OCI-LY3 (cell line): ENCODE data around the gene CLIC5.

Source experiments
- H2AFZ ChIP-seq: fragments of 200-600, 300-600 bp; shearing (Covaris generic); 2 replicates; pipeline ENCODE4 v1.6.0; 2014; ENCODE audit warnings: antibody characterized with exemption, low read depth, low read length
- H3K27ac ChIP-seq: fragments of 200-600, 300-600 bp; sonication (generic); 2 replicates; pipeline ENCODE4 v1.5.1; 2014; ENCODE audit warnings: mild to moderate bottlenecking, low read length, moderate library complexity, mixed read lengths
- H3K27me3 ChIP-seq: fragments of 200-600, 300-600 bp; sonication (generic); 2 replicates; pipeline ENCODE4 v1.6.1; 2014; ENCODE audit warnings: low read depth, low read length, mixed read lengths
- H3K36me3 ChIP-seq: fragments of 200-600, 300-600 bp; sonication (generic); replicated peaks from 2 replicates; pipeline ENCODE3; 2014; ENCODE audit warnings: low read depth, low read length, mixed read lengths
- H3K4me1 ChIP-seq: fragments of 300-600, 200-600 bp; sonication (generic); 2 replicates; pipeline ENCODE4 v1.6.1; 2014; ENCODE audit warnings: low read length, mixed read lengths
- H3K4me2 ChIP-seq: fragments of 200-600, 300-600 bp; sonication (generic); 2 replicates; pipeline ENCODE4 v1.6.1; 2014; ENCODE audit warnings: low read length, mixed read lengths
- H3K4me3 ChIP-seq: fragments of 300-600, 200-600 bp; sonication (generic); 2 replicates; pipeline ENCODE4 v1.5.1; 2014; ENCODE audit warnings: antibody characterized with exemption, mild to moderate bottlenecking, low read length, moderate library complexity
- H3K79me2 ChIP-seq: fragments of 300-600, 200-600 bp; shearing (Covaris generic); 2 replicates; pipeline ENCODE4 v1.6.1; 2014; ENCODE audit warnings: mild to moderate bottlenecking, low read length, mixed read lengths
- H3K9ac ChIP-seq: fragments of 300-600, 200-600 bp; shearing (Covaris generic); 2 replicates; pipeline ENCODE4 v1.6.0; 2014; ENCODE audit warnings: mild to moderate bottlenecking, low read length, moderate library complexity
- H3K9me3 ChIP-seq: fragments of 200-600, 300-600 bp; shearing (Covaris generic); 2 replicates; pipeline ENCODE4 v1.6.1; 2014; ENCODE audit warnings: low read length, mixed read lengths; ENCODE audit not compliant: insufficient read depth
- H4K20me1 ChIP-seq: fragments of 200-600, 300-600 bp; sonication (generic); 2 replicates; pipeline ENCODE4 v1.6.1; 2016; ENCODE audit warnings: low read length, mixed read lengths; ENCODE audit not compliant: insufficient read depth
- EZH2phosphoT487 ChIP-seq: fragments of 200-600 bp; shearing (Covaris generic); IDR thresholded peaks from 2 replicates; pipeline ENCODE4 v1.6.1; 2018; ENCODE audit warnings: antibody characterized with exemption, mixed run types, low read depth
- TF ChIP-seq, protein P1 (sequence below): fragments of 200-600, 300-600 bp; sonication (generic); IDR thresholded peaks from 2 replicates; pipeline ENCODE4 v1.5.1; 2014; ENCODE audit warnings: antibody characterized with exemption, low read length, low read depth

The CLIC5 gene

DNA sequence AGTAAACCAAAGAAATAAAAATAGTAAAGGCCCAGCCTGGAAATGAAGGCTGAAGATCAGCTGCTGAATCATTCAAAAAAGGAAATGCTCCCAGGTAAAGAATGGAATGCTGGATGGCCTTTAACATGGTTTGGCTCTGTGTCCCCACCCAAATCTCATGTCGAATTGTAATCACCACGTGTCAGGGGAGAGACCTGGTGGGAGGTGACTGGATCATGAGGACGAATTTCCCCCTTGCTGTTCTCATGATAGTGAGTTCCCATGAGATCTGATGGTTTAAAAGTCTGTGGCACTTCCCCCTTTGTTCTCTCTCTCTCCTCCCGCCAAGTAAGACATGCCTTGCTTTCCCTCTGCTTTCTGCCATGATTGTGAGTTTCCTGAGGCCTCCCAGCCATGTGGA, 9.9 kb upstream of the CLIC5 start:
- Histone ChIP-seq H3K79me2 (no peaks in the 10 kb centered on the region), H2AFZ (no peak overlapping the region), H3K9me3 (no peaks in the 10 kb centered on the region), H3K27ac (no peak overlapping the region), H3K36me3 (no peaks in the 10 kb centered on the region), H3K27me3 (peaks cover 16% of the 10 kb centered on the region; the same call in 1 of the 2 replicates), H3K4me2 (no peak overlapping the region), H3K4me3 (no peak overlapping the region), H4K20me1 (no peaks in the 10 kb centered on the region), H3K9ac (no peak overlapping the region), H3K4me1 (peaks cover 9% of the 10 kb centered on the region)
- TF ChIP-seq, protein P1, sequence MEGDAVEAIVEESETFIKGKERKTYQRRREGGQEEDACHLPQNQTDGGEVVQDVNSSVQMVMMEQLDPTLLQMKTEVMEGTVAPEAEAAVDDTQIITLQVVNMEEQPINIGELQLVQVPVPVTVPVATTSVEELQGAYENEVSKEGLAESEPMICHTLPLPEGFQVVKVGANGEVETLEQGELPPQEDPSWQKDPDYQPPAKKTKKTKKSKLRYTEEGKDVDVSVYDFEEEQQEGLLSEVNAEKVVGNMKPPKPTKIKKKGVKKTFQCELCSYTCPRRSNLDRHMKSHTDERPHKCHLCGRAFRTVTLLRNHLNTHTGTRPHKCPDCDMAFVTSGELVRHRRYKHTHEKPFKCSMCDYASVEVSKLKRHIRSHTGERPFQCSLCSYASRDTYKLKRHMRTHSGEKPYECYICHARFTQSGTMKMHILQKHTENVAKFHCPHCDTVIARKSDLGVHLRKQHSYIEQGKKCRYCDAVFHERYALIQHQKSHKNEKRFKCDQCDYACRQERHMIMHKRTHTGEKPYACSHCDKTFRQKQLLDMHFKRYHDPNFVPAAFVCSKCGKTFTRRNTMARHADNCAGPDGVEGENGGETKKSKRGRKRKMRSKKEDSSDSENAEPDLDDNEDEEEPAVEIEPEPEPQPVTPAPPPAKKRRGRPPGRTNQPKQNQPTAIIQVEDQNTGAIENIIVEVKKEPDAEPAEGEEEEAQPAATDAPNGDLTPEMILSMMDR, result no peak
- TF ChIP-seq EZH2phosphoT487, result no peak

DNA sequence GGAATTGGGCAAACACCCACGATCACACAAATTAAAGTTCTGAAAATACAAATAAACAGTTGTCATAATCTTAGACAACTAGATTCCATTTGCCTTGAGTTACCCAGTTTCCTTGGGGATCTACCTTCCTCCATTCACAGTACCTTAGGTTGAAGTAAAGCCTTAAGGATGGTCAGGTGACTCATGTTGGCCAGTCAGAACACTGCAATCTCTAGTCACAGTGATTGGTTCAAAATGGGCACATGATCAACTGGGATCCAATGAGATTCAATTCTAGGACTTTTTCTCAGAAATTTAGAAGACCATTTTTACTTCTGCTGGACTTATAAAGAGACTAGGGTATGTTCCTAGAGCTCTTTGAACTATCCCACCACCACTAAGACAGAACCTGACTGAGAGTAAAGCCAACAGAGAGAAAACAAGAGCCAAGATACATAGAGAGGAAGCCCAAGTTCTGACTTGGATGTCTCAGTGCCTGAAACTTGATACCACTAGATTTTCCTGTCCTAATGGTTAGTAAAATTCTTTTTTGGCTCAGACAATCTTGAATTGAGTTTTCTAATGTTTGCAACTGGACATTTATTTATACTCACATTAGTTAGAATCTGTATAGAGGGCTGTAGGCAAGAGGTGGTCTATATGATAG, 8.6 kb upstream of the CLIC5 start:
- Histone ChIP-seq H3K4me1 (peaks cover 9% of the 10 kb centered on the region), H3K9me3 (no peaks in the 10 kb centered on the region), H4K20me1 (no peaks in the 10 kb centered on the region), H3K4me3 (no peak overlapping the region), H3K27me3 (0 out of 2 replicates have a peak, but pooled peaks cover 4% of the 10 kb centered on the region), H3K79me2 (no peaks in the 10 kb centered on the region), H3K9ac (no peak overlapping the region), H3K36me3 (no peaks in the 10 kb centered on the region), H2AFZ (no peak overlapping the region), H3K27ac (no peak overlapping the region), H3K4me2 (no peak overlapping the region)
- TF ChIP-seq, protein P1, result no peak
- no peak for TF ChIP-seq EZH2phosphoT487

DNA sequence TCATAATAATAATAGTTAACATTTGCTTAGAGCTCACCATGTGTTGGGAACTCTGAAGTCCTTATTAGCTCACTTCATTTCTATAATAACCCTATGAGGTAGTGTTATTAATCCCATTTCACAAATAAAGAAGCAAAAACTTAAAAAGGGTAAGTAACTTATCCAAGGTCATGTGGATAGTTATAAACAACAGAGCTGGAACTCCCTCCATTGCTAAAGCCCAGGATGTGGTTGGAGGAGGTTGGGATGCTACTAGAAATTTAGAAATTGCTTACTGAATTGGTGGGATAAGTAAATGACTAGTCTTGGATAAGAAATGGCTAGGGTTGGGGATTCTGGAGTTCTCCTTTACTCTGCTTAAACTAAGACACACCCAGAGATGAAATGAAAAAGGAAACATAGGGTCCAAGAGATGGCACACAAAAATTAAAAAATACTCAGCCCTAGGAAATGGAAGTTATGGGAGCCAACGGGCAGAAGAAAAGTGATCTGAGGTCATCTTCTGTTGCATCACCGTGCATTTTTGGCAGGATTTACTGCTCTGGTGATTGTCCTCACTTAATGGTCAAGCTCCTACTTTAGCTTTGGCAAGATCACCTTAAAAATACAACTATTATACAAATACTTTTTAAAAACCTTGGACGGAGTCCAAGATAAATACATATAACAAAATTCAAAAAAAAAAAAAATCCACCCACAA, 7.7 kb upstream of the CLIC5 start:
- TF ChIP-seq, protein P1, result no peak
- TF ChIP-seq EZH2phosphoT487, result no peak
- Histone ChIP-seq H3K36me3 (no peaks in the 10 kb centered on the region), H3K4me3 (no peak overlapping the region), H2AFZ (no peak overlapping the region), H3K4me1 (peaks cover 11% of the 10 kb centered on the region), H3K79me2 (no peaks in the 10 kb centered on the region), H3K4me2 (no peak overlapping the region), H4K20me1 (no peaks in the 10 kb centered on the region), H3K9ac (no peak overlapping the region), H3K27me3 (no peaks in the 10 kb centered on the region), H3K27ac (no peak overlapping the region), H3K9me3 (no peaks in the 10 kb centered on the region)

DNA sequence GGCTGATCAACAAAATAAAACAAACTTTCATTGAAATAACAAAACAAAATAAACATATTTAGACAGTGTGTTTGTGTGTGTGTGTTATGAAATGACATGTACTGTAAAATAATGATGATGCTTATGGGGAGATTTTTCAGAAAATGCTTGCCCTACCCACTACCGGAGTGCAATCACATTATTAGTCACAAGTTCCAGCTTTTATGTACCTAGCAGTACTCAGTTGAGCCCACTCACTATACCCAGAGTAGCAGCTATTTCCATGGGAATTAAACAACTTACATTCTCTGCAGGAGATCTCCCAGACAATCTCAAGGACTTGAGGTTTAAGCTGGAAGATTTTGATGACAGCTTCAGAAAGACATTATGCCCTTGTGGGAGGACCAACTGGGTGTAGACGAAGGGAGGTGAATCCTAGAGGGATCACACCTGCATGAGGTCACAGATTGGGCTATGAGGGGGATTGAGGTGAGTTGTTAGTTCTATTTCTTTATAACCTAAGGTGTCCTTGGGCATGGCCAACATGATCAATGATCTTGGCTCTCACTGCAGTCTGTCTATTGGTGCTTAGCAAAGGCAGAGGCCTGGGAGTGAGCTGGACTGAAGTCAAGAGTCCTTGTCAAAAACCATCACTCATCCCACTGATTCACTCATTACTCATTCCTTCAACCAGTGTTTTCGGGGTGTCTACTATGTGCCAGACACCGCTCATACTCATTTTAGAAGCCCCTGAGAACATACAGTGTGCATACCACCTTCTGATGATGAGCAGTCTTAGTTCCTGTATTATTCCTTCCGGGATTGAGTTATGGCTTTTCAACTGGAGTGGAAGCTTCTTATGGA, 6.7 kb upstream of the CLIC5 start:
- no peak overlapping the region for H3K4me3 ChIP-seq
- H4K20me1 ChIP-seq, result no peaks in the 10 kb centered on the region
- TF ChIP-seq EZH2phosphoT487, result no peak
- TF ChIP-seq, protein P1, result no peak
- no peaks in the 10 kb centered on the region for H3K79me2 ChIP-seq
- H2AFZ ChIP-seq, result no peak overlapping the region
- peaks cover 12% of the 10 kb centered on the region for H3K4me1 ChIP-seq
- H3K27ac ChIP-seq, result no peak overlapping the region
- H3K27me3 ChIP-seq, result peaks cover 8% of the 10 kb centered on the region; the same call in 1 of the 2 replicates
- no peak overlapping the region for H3K9ac ChIP-seq
- no peaks in the 10 kb centered on the region for H3K9me3 ChIP-seq
- no peaks in the 10 kb centered on the region for H3K36me3 ChIP-seq
- H3K4me2 ChIP-seq, result no peak overlapping the region
